ENCODE measurements around the gene H1-8. TPM values are rescaled to one million over a fixed set of nuclear protein-coding genes. Genes with fewer than 3 reads are reported as not detected.

The H1-8 gene
- total RNA-seq, 4 donors from 2014 or later = not detected

DNA sequence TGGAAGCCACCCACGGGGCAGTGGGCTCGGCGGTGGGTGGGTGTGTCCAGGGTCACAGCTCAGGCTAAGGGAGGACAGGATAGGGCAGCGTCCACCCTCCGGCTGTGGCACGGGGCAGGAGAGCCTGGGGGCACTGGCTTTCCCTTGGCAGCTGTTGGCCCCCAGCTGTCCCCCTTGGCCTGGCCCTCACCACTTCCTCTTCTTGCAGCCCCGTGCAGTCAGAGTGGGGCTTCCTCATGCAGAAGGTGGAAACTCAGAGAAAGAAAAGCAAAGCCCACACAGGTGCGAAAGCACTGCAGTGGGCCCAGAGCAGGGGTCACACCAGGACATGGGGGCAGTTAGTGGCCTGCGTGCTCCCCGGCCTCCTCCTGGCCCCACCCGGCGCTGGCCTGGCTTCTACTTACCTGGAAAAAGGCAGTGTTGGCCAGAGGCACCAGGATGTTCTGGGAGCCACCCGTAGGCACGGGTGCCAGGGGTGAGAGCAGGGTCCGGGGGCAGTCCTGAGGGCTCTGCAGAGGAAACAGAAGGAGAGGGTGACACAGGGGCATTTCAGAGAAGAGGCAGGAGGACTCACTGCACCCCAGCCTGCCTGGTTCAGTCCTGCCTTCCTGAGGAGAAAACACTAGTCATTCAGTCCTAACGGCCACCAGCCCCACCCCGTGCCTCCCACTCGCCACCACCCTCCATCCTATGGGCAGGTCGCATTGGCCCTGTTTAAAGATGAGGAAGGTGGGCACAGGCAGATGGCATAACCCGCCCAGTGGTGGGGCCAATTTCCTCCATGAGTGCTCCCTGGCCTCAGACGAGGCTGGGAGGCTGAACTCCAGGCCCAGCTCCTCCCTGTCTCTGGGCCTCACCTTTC lies 35.2 kb downstream of the H1-8 start:
- H3K27ac ChIP-seq (replicated peaks in 1 of 4) = peak overlapping the region; percentile 56 to 60 (median 58)
- H3K4me3 ChIP-seq = no peak overlapping the region
- TF ChIP-seq POLR2A (IDR thresholded peaks at IDR 0.05; ENCODE audit: low read depth) (no peak), POLR2AphosphoS5 (IDR thresholded peaks at IDR 0.05) (no peak), EP300 (IDR thresholded peaks at IDR 0.05) (no peak)
- TF ChIP-seq, protein P1, sequence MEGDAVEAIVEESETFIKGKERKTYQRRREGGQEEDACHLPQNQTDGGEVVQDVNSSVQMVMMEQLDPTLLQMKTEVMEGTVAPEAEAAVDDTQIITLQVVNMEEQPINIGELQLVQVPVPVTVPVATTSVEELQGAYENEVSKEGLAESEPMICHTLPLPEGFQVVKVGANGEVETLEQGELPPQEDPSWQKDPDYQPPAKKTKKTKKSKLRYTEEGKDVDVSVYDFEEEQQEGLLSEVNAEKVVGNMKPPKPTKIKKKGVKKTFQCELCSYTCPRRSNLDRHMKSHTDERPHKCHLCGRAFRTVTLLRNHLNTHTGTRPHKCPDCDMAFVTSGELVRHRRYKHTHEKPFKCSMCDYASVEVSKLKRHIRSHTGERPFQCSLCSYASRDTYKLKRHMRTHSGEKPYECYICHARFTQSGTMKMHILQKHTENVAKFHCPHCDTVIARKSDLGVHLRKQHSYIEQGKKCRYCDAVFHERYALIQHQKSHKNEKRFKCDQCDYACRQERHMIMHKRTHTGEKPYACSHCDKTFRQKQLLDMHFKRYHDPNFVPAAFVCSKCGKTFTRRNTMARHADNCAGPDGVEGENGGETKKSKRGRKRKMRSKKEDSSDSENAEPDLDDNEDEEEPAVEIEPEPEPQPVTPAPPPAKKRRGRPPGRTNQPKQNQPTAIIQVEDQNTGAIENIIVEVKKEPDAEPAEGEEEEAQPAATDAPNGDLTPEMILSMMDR (IDR thresholded peaks at IDR 0.05) = no peak
- DNase-seq (ENCODE audit: extremely low spot score) = no peak
- 72% methylated on average over 16 of the region's 21 CpGs for WGBS
- H3K9me3 ChIP-seq = no peaks in the 10 kb centered on the region
- intact Hi-C loops (cut with DNase I) = no loop called here
- no peaks in the 10 kb centered on the region for H3K27me3 ChIP-seq
- H3K36me3 ChIP-seq = peaks cover 7 to 90% (median 65%) of the 10 kb centered on the region in 4 donors
- peaks cover 23 to 33% (median 28%) of the 10 kb centered on the region in 4 donors for H3K4me1 ChIP-seq

DNA sequence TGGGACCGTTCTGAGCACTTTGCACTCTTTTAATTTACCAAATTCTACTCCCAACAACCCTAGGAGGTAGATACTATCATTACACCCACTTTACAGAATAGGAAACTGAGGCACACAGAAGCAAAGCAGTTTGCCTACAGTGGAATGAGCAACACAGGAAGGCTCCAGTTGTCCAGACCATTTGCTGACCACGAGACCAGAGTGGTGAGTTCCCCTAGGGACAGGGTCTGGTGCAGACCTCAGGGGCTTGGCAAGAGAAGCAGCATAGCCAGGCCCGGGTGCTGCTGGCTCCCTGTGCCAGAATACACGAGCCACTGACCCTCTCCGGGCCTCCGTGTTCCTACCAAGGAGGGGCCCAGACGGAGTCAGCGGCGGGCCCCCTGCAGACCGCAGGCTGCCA lies 37.0 kb downstream of the H1-8 start:
- Histone ChIP-seq H3K36me3 (peaks cover 0 to 90% (median 62%) of the 10 kb centered on the region in 4 donors), H3K27me3 (no peaks in the 10 kb centered on the region), H3K27ac (replicated peaks in 1 of 4) (no peak overlapping the region), H3K4me1 (peaks cover 23 to 34% (median 28%) of the 10 kb centered on the region in 4 donors), H3K9me3 (no peaks in the 10 kb centered on the region), H3K4me3 (no peak overlapping the region)
- intact Hi-C loops (cut with DNase I) = no loop called here
- WGBS = 78% methylated on average over 6 of the region's 10 CpGs
- TF ChIP-seq POLR2AphosphoS5 (IDR thresholded peaks at IDR 0.05) = no peak
- TF ChIP-seq, protein P1 (IDR thresholded peaks at IDR 0.05) = no peak
- no peak for DNase-seq (ENCODE audit: extremely low spot score)

DNA sequence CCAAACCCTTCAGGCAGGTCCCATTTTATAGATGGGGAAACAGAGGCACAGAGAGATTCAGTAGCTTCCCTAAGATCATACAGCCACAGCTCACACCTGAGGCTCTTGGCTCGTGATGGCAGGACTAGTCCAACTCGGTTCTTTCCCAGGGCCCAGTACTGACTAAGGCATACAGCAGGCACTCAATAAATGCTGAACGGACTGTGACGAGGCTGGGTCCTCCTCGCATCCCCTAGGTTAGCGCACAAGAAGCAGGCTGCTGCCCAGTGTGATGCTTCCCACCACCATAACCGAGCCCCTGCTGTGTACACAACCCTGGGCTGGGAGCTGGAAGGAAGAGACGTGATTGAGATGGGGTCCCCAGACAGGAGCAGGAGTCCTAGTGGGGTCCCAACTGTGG lies 38.6 kb downstream of the H1-8 start:
- Histone ChIP-seq H3K4me1 (peaks cover 20 to 41% (median 28%) of the 10 kb centered on the region in 4 donors), H3K27ac (replicated peaks in 1 of 4) (no peak overlapping the region), H3K9me3 (no peaks in the 10 kb centered on the region), H3K36me3 (peaks cover 0 to 92% (median 67%) of the 10 kb centered on the region in 4 donors), H3K27me3 (no peaks in the 10 kb centered on the region), H3K4me3 (no peak overlapping the region)
- TF ChIP-seq POLR2A (IDR thresholded peaks at IDR 0.05; ENCODE audit: low read depth) = no peak
- no peak for TF ChIP-seq EP300 (IDR thresholded peaks at IDR 0.05)
- TF ChIP-seq, protein P1 (IDR thresholded peaks at IDR 0.05) = no peak
- intact Hi-C loops (cut with DNase I) = no loop called here
- 90% methylated on average over 3 of the region's 8 CpGs for WGBS
- no peak for DNase-seq (ENCODE audit: extremely low spot score)

DNA sequence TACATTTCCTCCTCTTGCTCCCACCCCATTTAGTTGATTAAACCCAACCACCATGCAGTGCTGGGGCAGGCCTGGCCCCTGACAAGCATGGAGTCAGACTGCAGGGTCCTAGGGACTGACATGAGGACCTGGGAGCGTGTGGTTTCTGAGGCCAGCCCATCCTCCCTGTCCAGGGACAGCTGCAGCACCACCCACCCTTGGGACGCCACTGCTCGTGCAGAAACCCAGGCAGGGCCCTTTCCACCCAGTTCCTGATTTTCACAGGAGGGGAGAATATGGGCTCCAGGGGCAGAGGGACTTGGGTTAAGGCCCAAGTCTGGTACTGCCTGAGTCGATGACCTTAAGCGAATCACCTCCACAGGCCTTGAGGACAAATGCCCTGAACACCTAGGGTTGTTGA lies 39.8 kb downstream of the H1-8 start:
- no peak overlapping the region for H3K4me3 ChIP-seq
- no peaks in the 10 kb centered on the region for H3K27me3 ChIP-seq
- no peaks in the 10 kb centered on the region for H3K9me3 ChIP-seq
- TF ChIP-seq POLR2AphosphoS5 (IDR thresholded peaks at IDR 0.05) (no peak), POLR2A (IDR thresholded peaks at IDR 0.05; ENCODE audit: low read depth) (no peak), EP300 (IDR thresholded peaks at IDR 0.05) (no peak)
- TF ChIP-seq, protein P1 (IDR thresholded peaks at IDR 0.05) = no peak
- 94% methylated on average over 5 of the region's 5 CpGs for WGBS
- intact Hi-C loops (cut with DNase I) = no loop called here
- no peak overlapping the region for H3K27ac ChIP-seq (replicated peaks in 1 of 4)
- peaks cover 0 to 83% (median 64%) of the 10 kb centered on the region in 4 donors for H3K36me3 ChIP-seq
- H3K4me1 ChIP-seq = peaks cover 16 to 41% (median 28%) of the 10 kb centered on the region in 4 donors
- DNase-seq (ENCODE audit: extremely low spot score) = no peak
